Gastrocnemius medialis (tissue), 4 donors: ENCODE data around the gene PI4K2B.

Experiments
- POLR2A ChIP-seq, 2 donors: fragments of 450-650 bp; IDR thresholded peaks; one replicate each; pipeline ENCODE4 v1.6.1; 2017; ENCODE audit warnings: antibody characterized with exemption in 2 of 2, mild to moderate bottlenecking in 2 of 2, moderate library complexity in 2 of 2
- TF ChIP-seq, protein P1 (sequence below), 5 experiments: fragments of 450-650 bp in 3 of 5; fragments of 200-600 bp in 2 of 5; sonication (generic) in 2 of 5; IDR thresholded peaks in 4 of 5; conservative IDR thresholded peaks in 1 of 5; 1 replicate in 4 of 5; 2 replicates in 1 of 5; pipeline ENCODE4 v1.5.1; 2016 to 2019; ENCODE audit warnings: antibody characterized with exemption in 5 of 5, mild to moderate bottlenecking in 3 of 5, moderate library complexity in 3 of 5

DNA sequence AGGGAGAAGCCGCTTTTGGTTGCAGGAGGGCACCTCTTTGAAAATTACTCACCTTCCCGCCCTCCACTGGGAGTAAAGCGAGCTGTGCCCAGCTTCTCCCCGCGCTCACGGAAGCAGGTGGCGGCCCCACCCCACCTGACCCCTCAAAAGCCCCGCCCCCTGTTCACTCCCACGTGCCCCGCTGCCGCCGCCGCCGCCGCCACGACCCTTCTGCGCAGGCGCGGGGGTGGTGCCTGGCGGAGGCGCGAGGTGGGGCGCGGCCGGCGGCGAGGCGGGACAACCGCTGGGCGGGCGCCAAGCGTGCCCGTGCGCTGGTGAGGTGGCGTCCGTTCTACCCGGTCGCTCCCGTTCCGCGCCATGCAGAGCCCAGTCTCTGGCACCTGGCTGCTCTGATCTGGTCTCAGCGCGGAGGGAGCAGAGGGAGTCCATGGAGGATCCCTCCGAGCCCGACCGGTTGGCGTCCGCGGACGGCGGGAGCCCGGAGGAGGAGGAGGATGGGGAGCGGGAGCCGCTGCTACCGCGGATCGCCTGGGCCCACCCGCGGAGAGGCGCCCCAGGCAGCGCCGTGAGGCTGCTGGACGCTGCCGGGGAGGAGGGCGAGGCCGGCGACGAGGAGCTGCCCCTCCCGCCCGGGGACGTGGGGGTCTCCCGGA, at the start of gene PI4K2B:
- TF ChIP-seq, protein P1, sequence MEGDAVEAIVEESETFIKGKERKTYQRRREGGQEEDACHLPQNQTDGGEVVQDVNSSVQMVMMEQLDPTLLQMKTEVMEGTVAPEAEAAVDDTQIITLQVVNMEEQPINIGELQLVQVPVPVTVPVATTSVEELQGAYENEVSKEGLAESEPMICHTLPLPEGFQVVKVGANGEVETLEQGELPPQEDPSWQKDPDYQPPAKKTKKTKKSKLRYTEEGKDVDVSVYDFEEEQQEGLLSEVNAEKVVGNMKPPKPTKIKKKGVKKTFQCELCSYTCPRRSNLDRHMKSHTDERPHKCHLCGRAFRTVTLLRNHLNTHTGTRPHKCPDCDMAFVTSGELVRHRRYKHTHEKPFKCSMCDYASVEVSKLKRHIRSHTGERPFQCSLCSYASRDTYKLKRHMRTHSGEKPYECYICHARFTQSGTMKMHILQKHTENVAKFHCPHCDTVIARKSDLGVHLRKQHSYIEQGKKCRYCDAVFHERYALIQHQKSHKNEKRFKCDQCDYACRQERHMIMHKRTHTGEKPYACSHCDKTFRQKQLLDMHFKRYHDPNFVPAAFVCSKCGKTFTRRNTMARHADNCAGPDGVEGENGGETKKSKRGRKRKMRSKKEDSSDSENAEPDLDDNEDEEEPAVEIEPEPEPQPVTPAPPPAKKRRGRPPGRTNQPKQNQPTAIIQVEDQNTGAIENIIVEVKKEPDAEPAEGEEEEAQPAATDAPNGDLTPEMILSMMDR (IDR thresholded peaks at IDR 0.05 in 4 of 5, conservative IDR thresholded peaks at IDR 0.05 in 1 of 5) = no peak
- peak; percentile 79 to 83 for TF ChIP-seq POLR2A (IDR thresholded peaks at IDR 0.05)
